ENCODE data around the gene SNX33.

SNX33 gene

GRCh38 chr15:75646112-75646943 lies 1.4 kb upstream of the SNX33 start:
- Histone ChIP-seq H3K4me1 (ENCODE audit: control insufficient read depth, insufficient read depth, low read length) (peaks cover 41% of the 10 kb centered on the region), H3K9me3 (replicated peaks; ENCODE audit: low read length) (no peaks in the 10 kb centered on the region), H3K36me3 (ENCODE audit: insufficient read depth, low read length) (peaks cover 12% of the 10 kb centered on the region), H3K4me2 (ENCODE audit: low read length) (peak overlapping the region; percentile 93), H3K27me3 (ENCODE audit: control insufficient read depth, insufficient read depth, low read length) (no peaks in the 10 kb centered on the region), H3K4me3 (ENCODE audit: low read length) (peak overlapping the region; percentile 90), H3K9ac (ENCODE audit: low read depth, low read length) (peak overlapping the region; percentile 92)

- Histone ChIP-seq H3K36me3 (ENCODE audit: insufficient read depth, low read length) (peaks cover 12% of the 10 kb centered on the region), H3K4me2 (ENCODE audit: low read length) (peak overlapping the region; percentile 93), H3K9ac (ENCODE audit: low read depth, low read length) (peak overlapping the region; percentile 92), H3K27me3 (ENCODE audit: control insufficient read depth, insufficient read depth, low read length) (no peaks in the 10 kb centered on the region), H3K4me3 (ENCODE audit: low read length) (peak overlapping the region; percentile 90), H3K9me3 (replicated peaks; ENCODE audit: low read length) (no peaks in the 10 kb centered on the region), H3K4me1 (ENCODE audit: control insufficient read depth, insufficient read depth, low read length) (peaks cover 47% of the 10 kb centered on the region)
Measured at GRCh38 chr15:75646944-75647364, 758 bp upstream of the SNX33 start.

- peaks cover 12% of the 10 kb centered on the region for H3K36me3 ChIP-seq (ENCODE audit: insufficient read depth, low read length)
- peak overlapping the region; percentile 90 for H3K4me3 ChIP-seq (ENCODE audit: low read length)
- H3K9me3 ChIP-seq (replicated peaks; ENCODE audit: low read length): no peaks in the 10 kb centered on the region
- peaks cover 61% of the 10 kb centered on the region for H3K4me1 ChIP-seq (ENCODE audit: control insufficient read depth, insufficient read depth, low read length)
- peak overlapping the region; percentile 92 for H3K9ac ChIP-seq (ENCODE audit: low read depth, low read length)
- no peaks in the 10 kb centered on the region for H3K27me3 ChIP-seq (ENCODE audit: control insufficient read depth, insufficient read depth, low read length)
- peak overlapping the region; percentile 93 for H3K4me2 ChIP-seq (ENCODE audit: low read length)
Measured at GRCh38 chr15:75648156-75649000, 666 bp downstream of the SNX33 start.

GRCh38 chr15:75649045-75649761 lies 1.5 kb downstream of the SNX33 start:
- Histone ChIP-seq H3K4me2 (ENCODE audit: low read length) (peak overlapping the region; percentile 93), H3K9ac (ENCODE audit: low read depth, low read length) (peak overlapping the region; percentile 92), H3K9me3 (replicated peaks; ENCODE audit: low read length) (no peaks in the 10 kb centered on the region), H3K4me3 (ENCODE audit: low read length) (peak overlapping the region; percentile 90), H3K36me3 (ENCODE audit: insufficient read depth, low read length) (peaks cover 15% of the 10 kb centered on the region), H3K4me1 (ENCODE audit: control insufficient read depth, insufficient read depth, low read length) (peaks cover 64% of the 10 kb centered on the region), H3K27me3 (ENCODE audit: control insufficient read depth, insufficient read depth, low read length) (no peaks in the 10 kb centered on the region)

GRCh38 chr15:75649848-75650247 lies 2.1 kb downstream of the SNX33 start:
- peak overlapping the region; percentile 90 for H3K4me3 ChIP-seq (ENCODE audit: low read length)
- H3K4me1 ChIP-seq (ENCODE audit: control insufficient read depth, insufficient read depth, low read length): peaks cover 68% of the 10 kb centered on the region
- H3K9ac ChIP-seq (ENCODE audit: low read depth, low read length): peak overlapping the region; percentile 92
- H3K9me3 ChIP-seq (replicated peaks; ENCODE audit: low read length): no peaks in the 10 kb centered on the region
- H3K36me3 ChIP-seq (ENCODE audit: insufficient read depth, low read length): peaks cover 19% of the 10 kb centered on the region
- no peaks in the 10 kb centered on the region for H3K27me3 ChIP-seq (ENCODE audit: control insufficient read depth, insufficient read depth, low read length)
- H3K4me2 ChIP-seq (ENCODE audit: low read length): peak overlapping the region; percentile 93

- Histone ChIP-seq H3K4me3 (ENCODE audit: low read length) (peak overlapping the region; percentile 90), H3K9ac (ENCODE audit: low read depth, low read length) (peak overlapping the region; percentile 20), H3K9me3 (replicated peaks; ENCODE audit: low read length) (no peaks in the 10 kb centered on the region), H3K36me3 (ENCODE audit: insufficient read depth, low read length) (peaks cover 21% of the 10 kb centered on the region), H3K4me2 (ENCODE audit: low read length) (peak overlapping the region; percentile 93), H3K4me1 (ENCODE audit: control insufficient read depth, insufficient read depth, low read length) (peaks cover 68% of the 10 kb centered on the region), H3K27me3 (ENCODE audit: control insufficient read depth, insufficient read depth, low read length) (no peaks in the 10 kb centered on the region)
Measured at GRCh38 chr15:75650908-75651809, 3.4 kb downstream of the SNX33 start.

GRCh38 chr15:75651810-75652543 lies 4.3 kb downstream of the SNX33 start:
- H3K4me2 ChIP-seq (ENCODE audit: low read length): peak overlapping the region; percentile 93
- H3K27me3 ChIP-seq (ENCODE audit: control insufficient read depth, insufficient read depth, low read length): no peaks in the 10 kb centered on the region
- peaks cover 60% of the 10 kb centered on the region for H3K4me1 ChIP-seq (ENCODE audit: control insufficient read depth, insufficient read depth, low read length)
- peak overlapping the region; percentile 20 for H3K9ac ChIP-seq (ENCODE audit: low read depth, low read length)
- no peaks in the 10 kb centered on the region for H3K9me3 ChIP-seq (replicated peaks; ENCODE audit: low read length)
- peak overlapping the region; percentile 90 for H3K4me3 ChIP-seq (ENCODE audit: low read length)
- peaks cover 25% of the 10 kb centered on the region for H3K36me3 ChIP-seq (ENCODE audit: insufficient read depth, low read length)

- H3K27me3 ChIP-seq (ENCODE audit: control insufficient read depth, insufficient read depth, low read length): no peaks in the 10 kb centered on the region
- H3K4me2 ChIP-seq (ENCODE audit: low read length): peak overlapping the region; percentile 20
- H3K9me3 ChIP-seq (replicated peaks; ENCODE audit: low read length): no peaks in the 10 kb centered on the region
- peaks cover 60% of the 10 kb centered on the region for H3K4me1 ChIP-seq (ENCODE audit: control insufficient read depth, insufficient read depth, low read length)
- no peak overlapping the region for H3K4me3 ChIP-seq (ENCODE audit: low read length)
- H3K36me3 ChIP-seq (ENCODE audit: insufficient read depth, low read length): peaks cover 40% of the 10 kb centered on the region
- H3K9ac ChIP-seq (ENCODE audit: low read depth, low read length): no peak overlapping the region
Measured at GRCh38 chr15:75653347-75653913, 5.7 kb downstream of the SNX33 start.

- Histone ChIP-seq H3K9me3 (replicated peaks; ENCODE audit: low read length) (no peaks in the 10 kb centered on the region), H3K4me2 (ENCODE audit: low read length) (no peak overlapping the region), H3K36me3 (ENCODE audit: insufficient read depth, low read length) (peaks cover 46% of the 10 kb centered on the region), H3K9ac (ENCODE audit: low read depth, low read length) (no peak overlapping the region), H3K27me3 (ENCODE audit: control insufficient read depth, insufficient read depth, low read length) (no peaks in the 10 kb centered on the region), H3K4me3 (ENCODE audit: low read length) (no peak overlapping the region), H3K4me1 (ENCODE audit: control insufficient read depth, insufficient read depth, low read length) (peaks cover 52% of the 10 kb centered on the region)
Measured at GRCh38 chr15:75654201-75654907, 6.6 kb downstream of the SNX33 start.
